PC-3 (cell line): ENCODE measurements around the gene CSNK2A1. TPM values are rescaled to one million over a fixed set of nuclear protein-coding genes. Genes with fewer than 3 reads are reported as not detected.

Experiments used
- total RNA-seq: library from RNA; depleted of rRNA; stranded (reverse); fragments of >200 nt; gene quantifications from 2 replicates; pipeline ENCODE4 v1.2.3, GENCODE V29; 2014; rRNA removed

CSNK2A1 gene
- total RNA-seq, 1 experiment from 2014 or later, result 161 TPM

Other genes starting within 250 kb of the CSNK2A1 start
- gene ZCCHC3, start 246.2 kb downstream of the CSNK2A1 start, total RNA-seq, result 18.5 and 21.5 TPM in 2 replicates
- gene SOX12, start 218.2 kb downstream of the CSNK2A1 start, total RNA-seq, result 13.8 and 18.7 TPM in 2 replicates
- gene NRSN2, start 196.7 kb downstream of the CSNK2A1 start, total RNA-seq, result 50.7 and 55.7 TPM in 2 replicates
- gene TRIB3, start 163.0 kb downstream of the CSNK2A1 start, total RNA-seq, result 160 and 193 TPM in 2 replicates
- 115 and 137 TPM in 2 replicates for gene RBCK1, start 135.5 kb downstream of the CSNK2A1 start, total RNA-seq
- gene TBC1D20, start 81.3 kb downstream of the CSNK2A1 start, total RNA-seq, result 24.2 and 26.3 TPM in 2 replicates
- gene TCF15, start 66.5 kb upstream of the CSNK2A1 start, total RNA-seq, result 0.40 and 0.98 TPM in 2 replicates
- 99.3 and 105 TPM in 2 replicates for gene SRXN1, start 109.4 kb upstream of the CSNK2A1 start, total RNA-seq
- not detected in 2 replicates for gene SCRT2, start 132.0 kb upstream of the CSNK2A1 start, total RNA-seq
- gene SLC52A3, start 224.7 kb upstream of the CSNK2A1 start, total RNA-seq, result 4.2 and 5.9 TPM in 2 replicates